Liver (tissue), 9 donors: Measurements from ENCODE around the gene FRMD4A. TPM values are rescaled to one million over a fixed set of nuclear protein-coding genes. Genes with fewer than 3 reads are reported as not detected.
"Not testable (repeated sequence)": the region's sequence is repeated elsewhere in the genome, so short reads cannot be mapped to it uniquely, and the experiment has no call there.

Source experiments
- DNase-seq: peaks from one replicate; pipeline ENCODE4 v3.0.0-alpha.2; 2017; ENCODE audit warnings: low spot score
- H3K27ac ChIP-seq, 2 donors: one replicate each; pipeline ENCODE4 v1.7.0; 2013; ENCODE audit warnings: inconsistent platforms in 2 of 2, low read length in 2 of 2, control low read depth in 1 of 2, low read depth in 1 of 2, mild to moderate bottlenecking in 1 of 2
- H3K27me3 ChIP-seq, 4 donors: one replicate each; pipeline versions ENCODE4 v1.6.1 to v1.7.0; 2013; ENCODE audit warnings: low read length in 3 of 4, inconsistent platforms in 1 of 4, mild to moderate bottlenecking in 1 of 4, moderate library complexity in 1 of 4; ENCODE audit not compliant: control insufficient read depth in 4 of 4, insufficient read depth in 4 of 4
- H3K36me3 ChIP-seq, 4 donors: one replicate each; pipeline versions ENCODE4 v1.6.1 to v1.7.0; 2013; ENCODE audit warnings: low read length in 3 of 4, mild to moderate bottlenecking in 3 of 4, low read depth in 1 of 4, moderate library complexity in 1 of 4; ENCODE audit not compliant: control insufficient read depth in 4 of 4, insufficient read depth in 3 of 4
- H3K4me1 ChIP-seq, 4 donors: one replicate each; pipeline versions ENCODE4 v1.6.1 to v1.7.0; 2013; ENCODE audit warnings: low read length in 3 of 4, mild to moderate bottlenecking in 3 of 4, moderate library complexity in 1 of 4; ENCODE audit not compliant: control insufficient read depth in 4 of 4, insufficient read depth in 4 of 4
- H3K4me3 ChIP-seq, 3 donors: one replicate each; pipeline versions ENCODE4 v1.6.1 to v1.7.0; 2013; ENCODE audit warnings: low read length in 3 of 3, control low read depth in 1 of 3, low read depth in 1 of 3, mild to moderate bottlenecking in 1 of 3
- H3K9ac ChIP-seq, 2 donors: one replicate each; pipeline ENCODE4 v1.7.0; 2013; ENCODE audit warnings: low read length in 2 of 2, mild to moderate bottlenecking in 2 of 2, moderate library complexity in 2 of 2, control low read depth in 1 of 2, low read depth in 1 of 2
- H3K9me3 ChIP-seq, 4 donors: one replicate each; pipeline versions ENCODE4 v1.6.1 to v1.7.0; 2013; ENCODE audit warnings: low read length in 3 of 4; ENCODE audit not compliant: control insufficient read depth in 4 of 4
- FOXA2 ChIP-seq: IDR thresholded peaks from 2 replicates; pipeline ENCODE4 v1.6.1; 2016; ENCODE audit warnings: antibody characterized with exemption
- HNF4A ChIP-seq, 2 donors: conservative IDR thresholded peaks; 2 replicates each; pipeline ENCODE4 v1.6.1; 2016; ENCODE audit warnings: antibody characterized with exemption in 2 of 2, mild to moderate bottlenecking in 2 of 2
- HNF4G ChIP-seq: IDR thresholded peaks from 2 replicates; pipeline ENCODE4 v1.6.1; 2016; ENCODE audit warnings: antibody characterized with exemption
- JUND ChIP-seq, 2 donors: IDR thresholded peaks; 2 replicates each; pipeline ENCODE4 v1.6.1; 2016; ENCODE audit warnings: antibody characterized with exemption in 2 of 2
- MAX ChIP-seq: IDR thresholded peaks from 2 replicates; pipeline ENCODE4 v1.6.1; 2016; ENCODE audit warnings: antibody characterized with exemption
- NR2F2 ChIP-seq: IDR thresholded peaks from 2 replicates; pipeline ENCODE4 v1.6.1; 2016; ENCODE audit warnings: antibody characterized with exemption
- REST ChIP-seq: IDR thresholded peaks from 2 replicates; pipeline ENCODE4 v1.6.1; 2016; ENCODE audit warnings: antibody characterized with exemption, mild to moderate bottlenecking
- SP1 ChIP-seq: IDR thresholded peaks from 2 replicates; pipeline ENCODE4 v1.6.1; 2018; ENCODE audit warnings: antibody characterized with exemption, mild to moderate bottlenecking
- TAF1 ChIP-seq: conservative IDR thresholded peaks from 2 replicates; pipeline ENCODE4 v1.6.1; 2016; ENCODE audit warnings: antibody characterized with exemption, mild to moderate bottlenecking
- YY1 ChIP-seq: IDR thresholded peaks from 2 replicates; pipeline ENCODE4 v1.6.1; 2016; ENCODE audit warnings: antibody characterized with exemption, mild to moderate bottlenecking
- ZBTB33 ChIP-seq: IDR thresholded peaks from 2 replicates; pipeline ENCODE4 v1.6.1; 2016; ENCODE audit warnings: antibody characterized with exemption
- WGBS: extraction: QIAGEN DNeasy Blood & Tissue Kit; methylation state at CpG from one replicate; pipeline ENCODE4 v1.1.7; 2013; 5-methylcytosine and 5-hydroxymethylcytosine counted together
- polyA plus RNA-seq, 2 donors: library from polyadenylated mRNA; stranded (reverse) in 1 of 2; unstranded in 1 of 2; fragments of 200-250 nt in 1 of 2; fragments of >200 nt in 1 of 2; fragmentation: Nextera tagmentation in 1 of 2; extraction: Ambion mirVana in 1 of 2; gene quantifications; one replicate each; pipeline versions ENCODE4 v1.2.1 to v1.2.3, GENCODE V29; 2013 to 2015
- total RNA-seq, 2 donors: library from RNA; depleted of rRNA; stranded (reverse); fragments of >200 nt; gene quantifications; one replicate each; pipeline ENCODE4 v1.2.3, GENCODE V29; 2014
- TF ChIP-seq, protein P1 (sequence below): IDR thresholded peaks from 2 replicates; pipeline ENCODE4 v1.6.1; 2016; ENCODE audit warnings: antibody characterized with exemption
- donor health status: healthy.
- donor health status: healthy.
- donor health status: healthy.
- donor health status: healthy.
- donor health status: healthy.

The FRMD4A gene
- total and polyA plus RNA-seq, 4 donors = 8.2 to 34.3 (median 13.1) TPM

DNA sequence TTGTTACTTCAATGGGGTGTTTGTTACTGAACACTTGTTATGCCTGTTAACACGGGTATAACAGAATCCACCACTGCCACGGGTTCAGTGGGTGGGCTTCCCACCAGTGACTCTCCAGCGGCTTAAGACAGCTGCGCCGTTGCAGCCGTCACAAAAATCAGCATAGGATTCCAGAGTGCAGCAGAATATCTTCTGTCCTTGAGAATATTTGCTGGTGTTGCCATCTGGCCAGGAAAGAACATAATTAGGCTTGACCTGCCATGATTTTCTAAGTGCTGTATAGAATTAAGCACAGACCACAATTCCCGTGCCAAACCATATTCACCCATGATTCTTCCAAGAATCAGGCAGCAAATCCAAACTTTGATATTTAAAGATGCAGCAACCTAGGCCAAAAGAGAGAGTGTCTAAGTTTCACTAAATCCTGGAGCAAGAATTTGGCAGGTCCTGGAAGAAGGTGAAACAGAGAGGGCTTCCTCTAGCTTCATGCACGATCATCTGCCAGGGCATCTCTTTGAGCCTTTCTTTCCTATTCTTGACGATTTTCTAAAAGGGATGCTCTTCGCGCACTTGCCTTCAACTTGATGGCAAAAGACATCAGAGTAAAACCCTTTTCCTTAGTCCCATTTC is 95.0 kb downstream of the FRMD4A start:
- H3K4me1 ChIP-seq = no peaks in the 10 kb centered on the region
- no peak overlapping the region for H3K9ac ChIP-seq
- DNase-seq = no peak
- no peak overlapping the region for H3K27ac ChIP-seq
- H3K4me3 ChIP-seq = no peak overlapping the region
- 86% methylated on average over 11 of the region's 11 CpGs for WGBS
- TF ChIP-seq HNF4G (no peak), REST (no peak), ZBTB33 (no peak), FOXA2 (no peak), TAF1 (no peak), MAX (no peak), JUND (IDR thresholded peaks at IDR 0.05) (no peak), YY1 (no peak), HNF4A (conservative IDR thresholded peaks at IDR 0.05) (no peak)
- TF ChIP-seq, protein P1, sequence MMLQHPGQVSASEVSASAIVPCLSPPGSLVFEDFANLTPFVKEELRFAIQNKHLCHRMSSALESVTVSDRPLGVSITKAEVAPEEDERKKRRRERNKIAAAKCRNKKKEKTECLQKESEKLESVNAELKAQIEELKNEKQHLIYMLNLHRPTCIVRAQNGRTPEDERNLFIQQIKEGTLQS = no peak
- peaks cover 0 to 2% (median 0%) of the 10 kb centered on the region in 4 donors for H3K27me3 ChIP-seq
- H3K9me3 ChIP-seq = no peaks in the 10 kb centered on the region
- H3K36me3 ChIP-seq = no peaks in the 10 kb centered on the region

- TF ChIP-seq NR2F2 = no peak
- no peak for TF ChIP-seq SP1
- no peak overlapping the region for H3K9ac ChIP-seq
- no peaks in the 10 kb centered on the region for H3K9me3 ChIP-seq
- no peaks in the 10 kb centered on the region for H3K36me3 ChIP-seq
- no peaks in the 10 kb centered on the region for H3K4me1 ChIP-seq
- 84% methylated on average over 4 of the region's 4 CpGs for WGBS
- no peak overlapping the region for H3K27ac ChIP-seq
- H3K4me3 ChIP-seq = no peak overlapping the region
- DNase-seq = no peak
- no peaks in the 10 kb centered on the region for H3K27me3 ChIP-seq
Measured at GRCh38 chr10:14233566-14233965, 97.2 kb downstream of the FRMD4A start.

DNA sequence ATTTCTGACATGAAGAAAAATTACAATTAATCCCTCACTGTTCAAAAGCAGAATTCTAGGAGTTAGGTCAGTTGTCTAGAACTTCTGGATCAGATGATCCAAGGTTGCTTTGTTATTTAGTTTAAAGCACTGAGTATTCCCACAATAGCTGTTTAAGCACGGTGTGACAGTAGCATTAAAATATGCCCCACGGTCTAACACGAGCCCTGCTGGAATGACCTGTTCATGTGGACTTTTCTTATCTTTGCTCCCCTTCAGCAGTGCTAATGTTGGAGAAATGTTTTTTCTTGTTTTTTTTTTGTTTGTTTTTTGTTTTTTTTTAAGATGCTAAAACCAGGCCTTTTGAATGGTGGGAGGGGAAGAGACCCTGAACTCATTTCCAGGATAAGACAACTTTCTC is 101.9 kb downstream of the FRMD4A start:
- not testable (repeated sequence) for H3K4me3 ChIP-seq, H3K27me3 ChIP-seq, H3K36me3 ChIP-seq, DNase-seq, H3K4me1 ChIP-seq, H3K9me3 ChIP-seq, H3K27ac ChIP-seq, H3K9ac ChIP-seq
- WGBS = 44% methylated on average over 3 of the region's 3 CpGs
